HL-60 (cell line): ENCODE measurements around the gene CNTN1.
A peak's percentile ranks its signal among the peaks of the same experiment; 100 is the strongest.

Source experiments
- DNase-seq, 2 experiments: peaks; one replicate each; pipeline ENCODE4 v3.0.0-alpha.2; 2010 to 2020; ENCODE audit warnings: low read depth in 1 of 2, low spot score in 1 of 2
- H3K27ac ChIP-seq: fragments of 250-450 bp; sonication (Bioruptor Pico); replicated peaks from 2 replicates; pipeline ENCODE4 v1.5.1; 2020; ENCODE audit warnings: mild to moderate bottlenecking, moderate library complexity
- H3K27me3 ChIP-seq: fragments of 250-450 bp; sonication (Bioruptor Pico); 2 replicates; pipeline ENCODE4 v1.5.1; 2021; ENCODE audit warnings: mild to moderate bottlenecking, moderate library complexity; ENCODE audit not compliant: insufficient read depth, poor library complexity, severe bottlenecking
- H3K4me3 ChIP-seq: replicated peaks from 2 replicates; pipeline ENCODE4 v1.5.1; 2011; ENCODE audit warnings: mild to moderate bottlenecking, control low read depth, low read length; ENCODE audit not compliant: insufficient read depth
- GABPA ChIP-seq: IDR thresholded peaks from 2 replicates; pipeline ENCODE4 v1.6.1; 2012; ENCODE audit warnings: low read depth
- POLR2AphosphoS5 ChIP-seq: IDR thresholded peaks from 2 replicates; pipeline ENCODE4 v1.6.1; 2012; ENCODE audit warnings: low read depth
- SPI1 ChIP-seq: IDR thresholded peaks from 2 replicates; pipeline ENCODE4 v1.6.1; 2012; ENCODE audit warnings: low read depth, mild to moderate bottlenecking, borderline replicate concordance
- TF ChIP-seq, protein P1 (sequence below): IDR thresholded peaks from one replicate; pipeline ENCODE4 v1.5.1; 2011; ENCODE audit warnings: low read length, control low read depth, inconsistent platforms; ENCODE audit not compliant: insufficient read depth
- TF ChIP-seq, protein P2 (sequence below): IDR thresholded peaks from 2 replicates; pipeline ENCODE4 v1.6.1; 2012; ENCODE audit warnings: low read depth; ENCODE audit not compliant: insufficient replicate concordance

Gene CNTN1

DNA sequence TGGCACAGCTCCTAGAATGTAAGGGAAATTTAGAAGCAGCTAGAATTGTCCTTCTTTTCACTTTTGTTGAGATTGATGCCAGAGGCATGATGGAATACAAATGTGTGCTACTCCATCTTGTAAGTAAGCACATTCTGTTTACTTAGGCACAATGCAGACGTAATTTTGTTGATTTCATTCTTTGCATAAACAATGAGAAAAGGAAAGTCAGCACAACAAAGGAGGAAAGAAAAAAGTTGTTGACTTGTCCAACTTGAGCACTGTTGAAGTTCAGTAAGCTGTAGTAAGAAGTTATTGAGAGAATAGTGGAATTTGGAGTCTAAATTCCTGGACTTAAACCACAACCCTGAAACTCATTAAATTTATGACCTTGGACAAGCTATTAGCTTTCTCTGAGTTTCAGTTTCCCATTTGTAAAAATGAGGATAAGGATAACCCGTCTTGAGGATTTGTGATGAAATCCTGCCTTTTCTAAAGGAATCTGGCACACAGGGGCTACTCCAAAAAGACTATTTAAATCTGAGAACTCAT, 19.4 kb upstream of the CNTN1 start:
- Histone ChIP-seq H3K27ac (no peak overlapping the region), H3K4me3 (no peak overlapping the region), H3K27me3 (no peaks in the 10 kb centered on the region)
- DNase-seq, result no peak
- TF ChIP-seq SPI1, result no peak
- no peak for TF ChIP-seq GABPA
- no peak for TF ChIP-seq POLR2AphosphoS5
- TF ChIP-seq, protein P1, sequence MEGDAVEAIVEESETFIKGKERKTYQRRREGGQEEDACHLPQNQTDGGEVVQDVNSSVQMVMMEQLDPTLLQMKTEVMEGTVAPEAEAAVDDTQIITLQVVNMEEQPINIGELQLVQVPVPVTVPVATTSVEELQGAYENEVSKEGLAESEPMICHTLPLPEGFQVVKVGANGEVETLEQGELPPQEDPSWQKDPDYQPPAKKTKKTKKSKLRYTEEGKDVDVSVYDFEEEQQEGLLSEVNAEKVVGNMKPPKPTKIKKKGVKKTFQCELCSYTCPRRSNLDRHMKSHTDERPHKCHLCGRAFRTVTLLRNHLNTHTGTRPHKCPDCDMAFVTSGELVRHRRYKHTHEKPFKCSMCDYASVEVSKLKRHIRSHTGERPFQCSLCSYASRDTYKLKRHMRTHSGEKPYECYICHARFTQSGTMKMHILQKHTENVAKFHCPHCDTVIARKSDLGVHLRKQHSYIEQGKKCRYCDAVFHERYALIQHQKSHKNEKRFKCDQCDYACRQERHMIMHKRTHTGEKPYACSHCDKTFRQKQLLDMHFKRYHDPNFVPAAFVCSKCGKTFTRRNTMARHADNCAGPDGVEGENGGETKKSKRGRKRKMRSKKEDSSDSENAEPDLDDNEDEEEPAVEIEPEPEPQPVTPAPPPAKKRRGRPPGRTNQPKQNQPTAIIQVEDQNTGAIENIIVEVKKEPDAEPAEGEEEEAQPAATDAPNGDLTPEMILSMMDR, result no peak
- TF ChIP-seq, protein P2, sequence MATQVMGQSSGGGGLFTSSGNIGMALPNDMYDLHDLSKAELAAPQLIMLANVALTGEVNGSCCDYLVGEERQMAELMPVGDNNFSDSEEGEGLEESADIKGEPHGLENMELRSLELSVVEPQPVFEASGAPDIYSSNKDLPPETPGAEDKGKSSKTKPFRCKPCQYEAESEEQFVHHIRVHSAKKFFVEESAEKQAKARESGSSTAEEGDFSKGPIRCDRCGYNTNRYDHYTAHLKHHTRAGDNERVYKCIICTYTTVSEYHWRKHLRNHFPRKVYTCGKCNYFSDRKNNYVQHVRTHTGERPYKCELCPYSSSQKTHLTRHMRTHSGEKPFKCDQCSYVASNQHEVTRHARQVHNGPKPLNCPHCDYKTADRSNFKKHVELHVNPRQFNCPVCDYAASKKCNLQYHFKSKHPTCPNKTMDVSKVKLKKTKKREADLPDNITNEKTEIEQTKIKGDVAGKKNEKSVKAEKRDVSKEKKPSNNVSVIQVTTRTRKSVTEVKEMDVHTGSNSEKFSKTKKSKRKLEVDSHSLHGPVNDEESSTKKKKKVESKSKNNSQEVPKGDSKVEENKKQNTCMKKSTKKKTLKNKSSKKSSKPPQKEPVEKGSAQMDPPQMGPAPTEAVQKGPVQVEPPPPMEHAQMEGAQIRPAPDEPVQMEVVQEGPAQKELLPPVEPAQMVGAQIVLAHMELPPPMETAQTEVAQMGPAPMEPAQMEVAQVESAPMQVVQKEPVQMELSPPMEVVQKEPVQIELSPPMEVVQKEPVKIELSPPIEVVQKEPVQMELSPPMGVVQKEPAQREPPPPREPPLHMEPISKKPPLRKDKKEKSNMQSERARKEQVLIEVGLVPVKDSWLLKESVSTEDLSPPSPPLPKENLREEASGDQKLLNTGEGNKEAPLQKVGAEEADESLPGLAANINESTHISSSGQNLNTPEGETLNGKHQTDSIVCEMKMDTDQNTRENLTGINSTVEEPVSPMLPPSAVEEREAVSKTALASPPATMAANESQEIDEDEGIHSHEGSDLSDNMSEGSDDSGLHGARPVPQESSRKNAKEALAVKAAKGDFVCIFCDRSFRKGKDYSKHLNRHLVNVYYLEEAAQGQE, result no peak

DNA sequence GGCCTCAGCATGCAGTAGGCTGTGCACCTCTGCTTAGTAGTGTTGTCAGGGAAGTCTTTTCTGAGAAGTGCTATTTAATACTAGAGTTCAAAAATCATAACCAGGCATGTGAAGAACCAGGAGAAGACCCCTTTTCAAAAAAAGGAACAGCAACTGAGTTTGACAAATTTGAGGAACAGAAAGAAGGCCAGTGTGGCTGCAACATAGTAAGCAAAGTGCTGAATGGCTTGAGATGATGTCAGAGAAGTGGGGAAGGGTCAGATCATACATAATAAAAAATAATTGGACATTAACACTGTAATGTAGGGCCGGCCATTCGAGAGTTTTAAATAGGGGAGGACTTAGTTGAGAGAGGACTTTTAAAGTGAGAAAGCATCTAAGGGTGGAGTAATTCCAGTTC, 11.1 kb upstream of the CNTN1 start:
- TF ChIP-seq, protein P2, result no peak
- TF ChIP-seq POLR2AphosphoS5 (no peak), SPI1 (0 out of 2 replicates have a peak, but pooled peaks have one; percentile 8), GABPA (no peak)
- TF ChIP-seq, protein P1, result no peak
- no peak overlapping the region for H3K4me3 ChIP-seq
- DNase-seq, result no peak
- no peak overlapping the region for H3K27ac ChIP-seq
- H3K27me3 ChIP-seq, result no peaks in the 10 kb centered on the region

DNA sequence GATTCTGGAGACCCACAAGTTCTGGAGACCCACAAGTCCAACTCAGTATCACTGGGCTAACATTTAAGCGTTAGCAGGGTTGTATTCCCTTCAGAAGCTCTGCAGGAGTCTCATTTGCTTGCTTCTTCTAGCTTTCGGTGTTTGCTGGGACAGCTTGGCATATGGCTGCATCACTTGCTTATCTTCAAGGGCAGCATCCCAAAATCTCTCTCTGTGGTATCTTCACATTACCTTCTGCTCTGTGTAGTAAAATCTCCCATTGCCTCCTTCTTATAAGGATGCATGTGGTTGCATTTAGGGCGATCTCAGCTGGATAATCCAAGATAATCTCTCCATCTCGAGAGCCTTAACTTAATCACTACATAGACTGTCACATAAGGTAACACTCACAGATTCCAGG, 7.3 kb upstream of the CNTN1 start:
- Histone ChIP-seq H3K27ac (no peak overlapping the region), H3K27me3 (no peaks in the 10 kb centered on the region), H3K4me3 (no peak overlapping the region)
- TF ChIP-seq, protein P2, result no peak
- TF ChIP-seq GABPA (no peak), POLR2AphosphoS5 (no peak)
- TF ChIP-seq, protein P1, result no peak
- no peak for DNase-seq
